Measurements from ENCODE around the gene ACADSB.

DNA sequence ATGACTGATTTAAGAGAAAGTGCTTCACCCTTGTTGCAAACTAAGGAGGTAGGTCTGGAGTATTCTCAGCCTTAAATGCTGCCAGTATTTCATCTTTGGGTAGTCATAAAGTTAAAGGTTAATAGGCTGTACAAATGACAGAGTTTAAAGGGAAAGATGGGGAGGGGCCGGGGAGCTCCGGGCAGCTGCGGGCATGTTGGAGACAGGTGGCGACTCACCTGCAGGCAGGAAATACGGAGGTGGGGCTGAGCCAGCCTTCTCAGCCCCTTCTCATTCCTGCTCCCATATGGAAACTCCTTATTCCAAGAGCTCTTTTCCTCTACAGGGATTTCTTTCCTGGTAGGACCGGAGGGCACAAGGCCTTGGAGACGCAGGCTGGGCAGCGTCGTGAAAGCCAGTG is 95.1 kb downstream of the ACADSB start:
- TF ChIP-seq POLR2AphosphoS5 (IDR thresholded peaks at IDR 0.05; ENCODE audit: low read depth, low read length) (no peak), MXI1 (IDR thresholded peaks at IDR 0.05; ENCODE audit: low read depth, low read length) (no peak), FOXJ3 (CRISPR knock-in tag; IDR thresholded peaks at IDR 0.05) (no peak), EZH2phosphoT487 (IDR thresholded peaks at IDR 0.05; ENCODE audit: borderline replicate concordance, low read depth) (no peak), SIN3A (IDR thresholded peaks at IDR 0.05; ENCODE audit: borderline replicate concordance, low read depth, low read length) (no peak), YY1 (IDR thresholded peaks at IDR 0.05; ENCODE audit: low read depth) (no peak), FOSL2 (IDR thresholded peaks at IDR 0.05; ENCODE audit: borderline replicate concordance, low read depth) (no peak), GABPA (IDR thresholded peaks at IDR 0.05; ENCODE audit: low read depth) (no peak), TAF1 (IDR thresholded peaks at IDR 0.05; ENCODE audit: borderline replicate concordance, low read depth, low read length) (no peak)
- TF ChIP-seq, protein P1, sequence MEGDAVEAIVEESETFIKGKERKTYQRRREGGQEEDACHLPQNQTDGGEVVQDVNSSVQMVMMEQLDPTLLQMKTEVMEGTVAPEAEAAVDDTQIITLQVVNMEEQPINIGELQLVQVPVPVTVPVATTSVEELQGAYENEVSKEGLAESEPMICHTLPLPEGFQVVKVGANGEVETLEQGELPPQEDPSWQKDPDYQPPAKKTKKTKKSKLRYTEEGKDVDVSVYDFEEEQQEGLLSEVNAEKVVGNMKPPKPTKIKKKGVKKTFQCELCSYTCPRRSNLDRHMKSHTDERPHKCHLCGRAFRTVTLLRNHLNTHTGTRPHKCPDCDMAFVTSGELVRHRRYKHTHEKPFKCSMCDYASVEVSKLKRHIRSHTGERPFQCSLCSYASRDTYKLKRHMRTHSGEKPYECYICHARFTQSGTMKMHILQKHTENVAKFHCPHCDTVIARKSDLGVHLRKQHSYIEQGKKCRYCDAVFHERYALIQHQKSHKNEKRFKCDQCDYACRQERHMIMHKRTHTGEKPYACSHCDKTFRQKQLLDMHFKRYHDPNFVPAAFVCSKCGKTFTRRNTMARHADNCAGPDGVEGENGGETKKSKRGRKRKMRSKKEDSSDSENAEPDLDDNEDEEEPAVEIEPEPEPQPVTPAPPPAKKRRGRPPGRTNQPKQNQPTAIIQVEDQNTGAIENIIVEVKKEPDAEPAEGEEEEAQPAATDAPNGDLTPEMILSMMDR (IDR thresholded peaks at IDR 0.05): no peak
- TF ChIP-seq, protein P2, sequence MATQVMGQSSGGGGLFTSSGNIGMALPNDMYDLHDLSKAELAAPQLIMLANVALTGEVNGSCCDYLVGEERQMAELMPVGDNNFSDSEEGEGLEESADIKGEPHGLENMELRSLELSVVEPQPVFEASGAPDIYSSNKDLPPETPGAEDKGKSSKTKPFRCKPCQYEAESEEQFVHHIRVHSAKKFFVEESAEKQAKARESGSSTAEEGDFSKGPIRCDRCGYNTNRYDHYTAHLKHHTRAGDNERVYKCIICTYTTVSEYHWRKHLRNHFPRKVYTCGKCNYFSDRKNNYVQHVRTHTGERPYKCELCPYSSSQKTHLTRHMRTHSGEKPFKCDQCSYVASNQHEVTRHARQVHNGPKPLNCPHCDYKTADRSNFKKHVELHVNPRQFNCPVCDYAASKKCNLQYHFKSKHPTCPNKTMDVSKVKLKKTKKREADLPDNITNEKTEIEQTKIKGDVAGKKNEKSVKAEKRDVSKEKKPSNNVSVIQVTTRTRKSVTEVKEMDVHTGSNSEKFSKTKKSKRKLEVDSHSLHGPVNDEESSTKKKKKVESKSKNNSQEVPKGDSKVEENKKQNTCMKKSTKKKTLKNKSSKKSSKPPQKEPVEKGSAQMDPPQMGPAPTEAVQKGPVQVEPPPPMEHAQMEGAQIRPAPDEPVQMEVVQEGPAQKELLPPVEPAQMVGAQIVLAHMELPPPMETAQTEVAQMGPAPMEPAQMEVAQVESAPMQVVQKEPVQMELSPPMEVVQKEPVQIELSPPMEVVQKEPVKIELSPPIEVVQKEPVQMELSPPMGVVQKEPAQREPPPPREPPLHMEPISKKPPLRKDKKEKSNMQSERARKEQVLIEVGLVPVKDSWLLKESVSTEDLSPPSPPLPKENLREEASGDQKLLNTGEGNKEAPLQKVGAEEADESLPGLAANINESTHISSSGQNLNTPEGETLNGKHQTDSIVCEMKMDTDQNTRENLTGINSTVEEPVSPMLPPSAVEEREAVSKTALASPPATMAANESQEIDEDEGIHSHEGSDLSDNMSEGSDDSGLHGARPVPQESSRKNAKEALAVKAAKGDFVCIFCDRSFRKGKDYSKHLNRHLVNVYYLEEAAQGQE (IDR thresholded peaks at IDR 0.05; ENCODE audit: low read depth, low read length): no peak
- TF ChIP-seq, protein P3, sequence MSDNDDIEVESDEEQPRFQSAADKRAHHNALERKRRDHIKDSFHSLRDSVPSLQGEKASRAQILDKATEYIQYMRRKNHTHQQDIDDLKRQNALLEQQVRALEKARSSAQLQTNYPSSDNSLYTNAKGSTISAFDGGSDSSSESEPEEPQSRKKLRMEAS (IDR thresholded peaks at IDR 0.05; ENCODE audit: low read depth): no peak

Data from SK-N-SH (cell line).